Uterus (tissue), 2 donors: ENCODE results near the gene BRAF.

ENCODE experiments used
- CTCF ChIP-seq, 4 experiments: fragments of 200-600 bp in 2 of 4; fragments of 450-650 bp in 2 of 4; sonication (generic) in 2 of 4; IDR thresholded peaks; one replicate each; pipeline ENCODE4 v1.5.1; 2016 to 2019; ENCODE audit warnings: antibody characterized with exemption in 4 of 4, mild to moderate bottlenecking in 2 of 4, moderate library complexity in 1 of 4
- POLR2A ChIP-seq, 2 donors: fragments of 450-650 bp; IDR thresholded peaks; one replicate each; pipeline ENCODE4 v1.6.1; 2016; ENCODE audit warnings: antibody characterized with exemption in 2 of 2, mild to moderate bottlenecking in 1 of 2, moderate library complexity in 1 of 2

GRCh38 chr7:140698477-140698876 is 226.3 kb downstream of the BRAF start:
- no peak for TF ChIP-seq CTCF (IDR thresholded peaks at IDR 0.05)
- no peak for TF ChIP-seq POLR2A (IDR thresholded peaks at IDR 0.05)
